H1 (cell line): ENCODE data around the gene FGF6.

Source experiments
- ASH2L ChIP-seq: fragments of 200-600, 300-600 bp; sonication (generic); IDR thresholded peaks from one replicate; pipeline ENCODE4 v1.7.1; 2017; ENCODE audit warnings: low read length
- CEBPB ChIP-seq: IDR thresholded peaks from 2 replicates; pipeline ENCODE4 v1.6.1; 2012; ENCODE audit warnings: low read depth, low read length
- POLR2A ChIP-seq, 2 experiments: IDR thresholded peaks; 1 replicate in 1 of 2; 2 replicates in 1 of 2; pipeline ENCODE4 v1.6.1; 2011; ENCODE audit warnings: low read depth in 2 of 2, low read length in 2 of 2, mild to moderate bottlenecking in 2 of 2; ENCODE audit errors: control extremely low read depth in 1 of 2
- RAD21 ChIP-seq, 2 experiments: IDR thresholded peaks in 1 of 2; conservative IDR thresholded peaks in 1 of 2; 2 replicates each; pipeline ENCODE4 v1.6.1; 2011; ENCODE audit warnings: low read depth in 2 of 2, low read length in 2 of 2, improper control_type of control experiment in 1 of 2, inconsistent platforms in 1 of 2, mild to moderate bottlenecking in 1 of 2, moderate library complexity in 1 of 2
- SP1 ChIP-seq: IDR thresholded peaks from 2 replicates; pipeline ENCODE4 v1.6.1; 2011; ENCODE audit warnings: low read depth, low read length
- TF ChIP-seq, protein P1 (sequence below), 3 experiments: IDR thresholded peaks; 1 replicate in 2 of 3; 2 replicates in 1 of 3; pipeline versions ENCODE4 v1.5.1 to v1.6.1; 2011; ENCODE audit warnings: low read length in 3 of 3, mild to moderate bottlenecking in 3 of 3, inconsistent platforms in 2 of 3, low read depth in 1 of 3, moderate library complexity in 1 of 3; ENCODE audit not compliant: insufficient read depth in 1 of 3; ENCODE audit errors: control extremely low read depth in 1 of 3

DNA sequence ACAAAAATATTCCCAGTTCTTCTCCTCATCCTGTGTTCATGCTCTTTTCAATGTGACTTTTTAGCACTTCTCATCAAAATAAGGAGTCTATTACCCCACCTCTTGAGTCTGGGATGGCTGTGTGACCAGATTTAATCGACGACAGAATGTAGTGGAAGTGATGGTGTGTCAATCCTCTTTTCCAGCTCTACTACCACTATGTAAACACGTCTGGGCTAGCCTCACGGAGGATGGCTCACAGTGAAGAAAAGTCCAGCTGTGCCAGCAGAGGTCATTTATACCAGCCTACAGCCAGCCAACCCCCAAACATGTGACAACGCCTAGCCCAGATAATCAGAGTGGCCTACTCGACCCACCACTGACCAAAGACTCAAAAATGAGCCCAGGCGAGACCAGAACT lies 37.3 kb upstream of the FGF6 start:
- no peak for TF ChIP-seq POLR2A (IDR thresholded peaks at IDR 0.05; ENCODE audit: control extremely low read depth in 1 of 2, low read depth in 2 of 2, low read length in 2 of 2)
- TF ChIP-seq CEBPB = no peak
- TF ChIP-seq RAD21 (IDR thresholded peaks at IDR 0.05 in 1 of 2, conservative IDR thresholded peaks at IDR 0.05 in 1 of 2; ENCODE audit: low read depth in 2 of 2, low read length in 2 of 2) = no peak
- no peak for TF ChIP-seq ASH2L
- no peak for TF ChIP-seq SP1
- TF ChIP-seq, protein P1, sequence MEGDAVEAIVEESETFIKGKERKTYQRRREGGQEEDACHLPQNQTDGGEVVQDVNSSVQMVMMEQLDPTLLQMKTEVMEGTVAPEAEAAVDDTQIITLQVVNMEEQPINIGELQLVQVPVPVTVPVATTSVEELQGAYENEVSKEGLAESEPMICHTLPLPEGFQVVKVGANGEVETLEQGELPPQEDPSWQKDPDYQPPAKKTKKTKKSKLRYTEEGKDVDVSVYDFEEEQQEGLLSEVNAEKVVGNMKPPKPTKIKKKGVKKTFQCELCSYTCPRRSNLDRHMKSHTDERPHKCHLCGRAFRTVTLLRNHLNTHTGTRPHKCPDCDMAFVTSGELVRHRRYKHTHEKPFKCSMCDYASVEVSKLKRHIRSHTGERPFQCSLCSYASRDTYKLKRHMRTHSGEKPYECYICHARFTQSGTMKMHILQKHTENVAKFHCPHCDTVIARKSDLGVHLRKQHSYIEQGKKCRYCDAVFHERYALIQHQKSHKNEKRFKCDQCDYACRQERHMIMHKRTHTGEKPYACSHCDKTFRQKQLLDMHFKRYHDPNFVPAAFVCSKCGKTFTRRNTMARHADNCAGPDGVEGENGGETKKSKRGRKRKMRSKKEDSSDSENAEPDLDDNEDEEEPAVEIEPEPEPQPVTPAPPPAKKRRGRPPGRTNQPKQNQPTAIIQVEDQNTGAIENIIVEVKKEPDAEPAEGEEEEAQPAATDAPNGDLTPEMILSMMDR (IDR thresholded peaks at IDR 0.05; ENCODE audit: control extremely low read depth in 1 of 3, insufficient read depth in 1 of 3, low read depth in 1 of 3, low read length in 3 of 3) = no peak
